Measurements from ENCODE around the gene PIK3AP1. TPM values are rescaled to one million over a fixed set of nuclear protein-coding genes. Genes with fewer than 3 reads are reported as not detected.
"Not testable (repeated sequence)": the region's sequence is repeated elsewhere in the genome, so short reads cannot be mapped to it uniquely, and the experiment has no call there.

PIK3AP1 gene
- total and polyA plus RNA-seq, 4 donors: 27.3 to 137 (median 50.9) TPM

DNA sequence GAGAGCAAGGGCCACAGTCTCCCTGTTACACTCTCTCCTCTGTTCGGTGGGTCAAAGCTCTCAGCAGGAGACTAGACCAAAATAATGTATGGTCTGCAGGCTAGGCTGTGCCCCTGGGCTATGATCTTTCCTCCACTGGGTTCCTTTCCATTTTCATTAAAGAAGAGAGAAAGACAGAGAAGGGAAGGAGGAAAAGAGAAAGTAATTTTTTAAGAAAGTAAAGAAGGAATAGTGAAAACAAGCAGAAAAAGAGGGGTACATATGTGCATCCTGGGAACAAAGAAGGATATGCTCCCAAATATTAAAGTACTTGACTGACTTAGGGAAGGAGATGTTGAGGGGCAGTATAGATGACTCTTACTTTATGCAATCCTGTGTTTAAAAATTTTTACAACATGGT is 33.6 kb upstream of the PIK3AP1 start (continued):
- TF ChIP-seq, protein P1, sequence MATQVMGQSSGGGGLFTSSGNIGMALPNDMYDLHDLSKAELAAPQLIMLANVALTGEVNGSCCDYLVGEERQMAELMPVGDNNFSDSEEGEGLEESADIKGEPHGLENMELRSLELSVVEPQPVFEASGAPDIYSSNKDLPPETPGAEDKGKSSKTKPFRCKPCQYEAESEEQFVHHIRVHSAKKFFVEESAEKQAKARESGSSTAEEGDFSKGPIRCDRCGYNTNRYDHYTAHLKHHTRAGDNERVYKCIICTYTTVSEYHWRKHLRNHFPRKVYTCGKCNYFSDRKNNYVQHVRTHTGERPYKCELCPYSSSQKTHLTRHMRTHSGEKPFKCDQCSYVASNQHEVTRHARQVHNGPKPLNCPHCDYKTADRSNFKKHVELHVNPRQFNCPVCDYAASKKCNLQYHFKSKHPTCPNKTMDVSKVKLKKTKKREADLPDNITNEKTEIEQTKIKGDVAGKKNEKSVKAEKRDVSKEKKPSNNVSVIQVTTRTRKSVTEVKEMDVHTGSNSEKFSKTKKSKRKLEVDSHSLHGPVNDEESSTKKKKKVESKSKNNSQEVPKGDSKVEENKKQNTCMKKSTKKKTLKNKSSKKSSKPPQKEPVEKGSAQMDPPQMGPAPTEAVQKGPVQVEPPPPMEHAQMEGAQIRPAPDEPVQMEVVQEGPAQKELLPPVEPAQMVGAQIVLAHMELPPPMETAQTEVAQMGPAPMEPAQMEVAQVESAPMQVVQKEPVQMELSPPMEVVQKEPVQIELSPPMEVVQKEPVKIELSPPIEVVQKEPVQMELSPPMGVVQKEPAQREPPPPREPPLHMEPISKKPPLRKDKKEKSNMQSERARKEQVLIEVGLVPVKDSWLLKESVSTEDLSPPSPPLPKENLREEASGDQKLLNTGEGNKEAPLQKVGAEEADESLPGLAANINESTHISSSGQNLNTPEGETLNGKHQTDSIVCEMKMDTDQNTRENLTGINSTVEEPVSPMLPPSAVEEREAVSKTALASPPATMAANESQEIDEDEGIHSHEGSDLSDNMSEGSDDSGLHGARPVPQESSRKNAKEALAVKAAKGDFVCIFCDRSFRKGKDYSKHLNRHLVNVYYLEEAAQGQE (IDR thresholded peaks at IDR 0.05): no peak

GRCh38 chr10:96752375-96752774 is 32.1 kb upstream of the PIK3AP1 start:
- Histone ChIP-seq H3K27ac (ENCODE audit: low read depth in 1 of 2, low read length in 2 of 2) (no peak overlapping the region), H3K4me1 (ENCODE audit: control insufficient read depth in 4 of 4, insufficient read depth in 4 of 4, low read length in 3 of 4) (no peaks in the 10 kb centered on the region), H3K9ac (ENCODE audit: low read depth in 1 of 2, low read length in 2 of 2) (no peak overlapping the region), H3K27me3 (ENCODE audit: control insufficient read depth in 4 of 4, insufficient read depth in 4 of 4, low read length in 3 of 4) (no peaks in the 10 kb centered on the region), H3K9me3 (ENCODE audit: control insufficient read depth in 4 of 4, low read length in 3 of 4) (no peaks in the 10 kb centered on the region), H3K4me3 (ENCODE audit: low read depth in 1 of 3, low read length in 3 of 3) (no peak overlapping the region), H3K36me3 (ENCODE audit: control insufficient read depth in 4 of 4, insufficient read depth in 3 of 4, low read depth in 1 of 4, low read length in 3 of 4) (no peaks in the 10 kb centered on the region)
- DNase-seq (ENCODE audit: low spot score): no peak
- 85% methylated on average over 4 of the region's 4 CpGs for WGBS
- TF ChIP-seq ZBTB33 (IDR thresholded peaks at IDR 0.05): no peak
- TF ChIP-seq, protein P2, sequence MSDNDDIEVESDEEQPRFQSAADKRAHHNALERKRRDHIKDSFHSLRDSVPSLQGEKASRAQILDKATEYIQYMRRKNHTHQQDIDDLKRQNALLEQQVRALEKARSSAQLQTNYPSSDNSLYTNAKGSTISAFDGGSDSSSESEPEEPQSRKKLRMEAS (IDR thresholded peaks at IDR 0.05): no peak
- no peak for TF ChIP-seq JUND (IDR thresholded peaks at IDR 0.05)
- no peak for TF ChIP-seq HNF4A (conservative IDR thresholded peaks at IDR 0.05)
- TF ChIP-seq FOXA1 (IDR thresholded peaks at IDR 0.05): no peak
- no peak for TF ChIP-seq FOXA2 (IDR thresholded peaks at IDR 0.05)
- no peak for TF ChIP-seq GABPA (IDR thresholded peaks at IDR 0.05 in 1 of 2, conservative IDR thresholded peaks at IDR 0.05 in 1 of 2)
- TF ChIP-seq, protein P1 (IDR thresholded peaks at IDR 0.05): no peak
- TF ChIP-seq TAF1 (conservative IDR thresholded peaks at IDR 0.05): no peak
- no peak for TF ChIP-seq EGR1 (IDR thresholded peaks at IDR 0.05; ENCODE audit: low read depth in 2 of 2)
- TF ChIP-seq HNF4G (IDR thresholded peaks at IDR 0.05): no peak

GRCh38 chr10:96750316-96750715 is 30.0 kb upstream of the PIK3AP1 start:
- WGBS: 97% methylated on average over 22 of the region's 24 CpGs

More at GRCh38 chr10:96750316-96750715, 30.0 kb upstream of the PIK3AP1 start:
- not testable (repeated sequence) for H3K4me3 ChIP-seq (ENCODE audit: low read depth in 1 of 3, low read length in 3 of 3); H3K36me3 ChIP-seq (ENCODE audit: control insufficient read depth in 4 of 4, insufficient read depth in 3 of 4, low read depth in 1 of 4, low read length in 3 of 4); H3K9ac ChIP-seq (ENCODE audit: low read depth in 1 of 2, low read length in 2 of 2); H3K9me3 ChIP-seq (ENCODE audit: control insufficient read depth in 4 of 4, low read length in 3 of 4); H3K4me1 ChIP-seq (ENCODE audit: control insufficient read depth in 4 of 4, insufficient read depth in 4 of 4, low read length in 3 of 4); DNase-seq (ENCODE audit: low spot score); H3K27ac ChIP-seq (ENCODE audit: low read depth in 1 of 2, low read length in 2 of 2); H3K27me3 ChIP-seq (ENCODE audit: control insufficient read depth in 4 of 4, insufficient read depth in 4 of 4, low read length in 3 of 4)
